CD4-positive, CD25-positive, alpha-beta regulatory T cell (primary cell): ENCODE data around the gene RPEL1. TPM values are rescaled to one million over a fixed set of nuclear protein-coding genes. Genes with fewer than 3 reads are reported as not detected.

Source experiments
- ATAC-seq, 2 donors: fragments of 150-1000 bp; cut with Tn5 transposase; one replicate each; pipeline ENCODE4 v1.10.0; 2021; ENCODE audit warnings: low read depth in 2 of 2, moderate number of reproducible peaks in 2 of 2, moderate library complexity in 1 of 2
- DNase-seq, 3 donors: peaks; one replicate each; pipeline versions ENCODE4 v3.0.0 to v3.0.0-alpha.2; 2012 to 2022; ENCODE audit warnings: mixed read lengths in 1 of 3
- H3K27ac ChIP-seq: one replicate; pipeline ENCODE4 v1.7.0; 2013; ENCODE audit warnings: mild to moderate bottlenecking, low read length; ENCODE audit not compliant: insufficient read depth, poor library complexity, severe bottlenecking
- H3K27me3 ChIP-seq: one replicate; pipeline ENCODE4 v1.7.0; 2013; ENCODE audit warnings: low read length; ENCODE audit not compliant: control insufficient read depth, insufficient read depth
- H3K36me3 ChIP-seq: one replicate; pipeline ENCODE4 v1.7.0; 2013; ENCODE audit warnings: mild to moderate bottlenecking, low read length, moderate library complexity; ENCODE audit not compliant: control insufficient read depth, insufficient read depth
- H3K4me1 ChIP-seq: 2 replicates; pipeline ENCODE4 v1.7.0; 2013; ENCODE audit warnings: mild to moderate bottlenecking, low read length; ENCODE audit not compliant: insufficient read depth, control insufficient read depth, poor library complexity, severe bottlenecking
- H3K4me3 ChIP-seq: one replicate; pipeline ENCODE4 v1.7.0; 2013; ENCODE audit warnings: low read depth, mild to moderate bottlenecking, low read length, moderate library complexity
- H3K9me3 ChIP-seq, 2 experiments: 1 replicate in 1 of 2; 2 replicates in 1 of 2; pipeline ENCODE4 v1.7.0; 2013; ENCODE audit warnings: low read length in 2 of 2, mild to moderate bottlenecking in 1 of 2, moderate library complexity in 1 of 2; ENCODE audit not compliant: control insufficient read depth in 2 of 2
- H3K27ac Mint-ChIP-seq, 3 donors: one replicate each; pipeline ENCODE4 v1.8.0; 2020 to 2022; ENCODE audit warnings: mild to moderate bottlenecking in 3 of 3, mixed read lengths in 3 of 3, moderate library complexity in 2 of 3
- H3K27me3 Mint-ChIP-seq: one replicate; pipeline ENCODE4 v1.8.0; 2022; ENCODE audit warnings: mild to moderate bottlenecking, mixed read lengths
- H3K36me3 Mint-ChIP-seq: one replicate; pipeline ENCODE4 v1.8.0; 2020; ENCODE audit warnings: mixed read lengths
- H3K4me1 Mint-ChIP-seq, 4 donors: one replicate each; pipeline ENCODE4 v1.8.0; 2020 to 2022; ENCODE audit warnings: mixed read lengths in 4 of 4, mild to moderate bottlenecking in 1 of 4
- H3K4me3 Mint-ChIP-seq, 4 donors: one replicate each; pipeline ENCODE4 v1.8.0; 2020 to 2022; ENCODE audit warnings: mild to moderate bottlenecking in 4 of 4, mixed read lengths in 4 of 4, moderate library complexity in 3 of 4
- H3K9me3 Mint-ChIP-seq, 7 donors: one replicate each; pipeline ENCODE4 v1.8.0; 2020 to 2022; ENCODE audit warnings: mixed read lengths in 7 of 7, mild to moderate bottlenecking in 3 of 7, moderate library complexity in 2 of 7
- polyA plus RNA-seq, 4 donors: library from polyadenylated mRNA; unstranded; fragments of 300-500 nt; fragmentation: Illumina TruSeq; gene quantifications; one replicate each; pipeline ENCODE4 v1.2.3, GENCODE V29; 2021
- total RNA-seq: library from RNA; stranded (reverse); gene quantifications from one replicate; pipeline ENCODE4 v1.2.3, GENCODE V29; 2022

The RPEL1 gene
- total and polyA plus RNA-seq, 5 donors from 2014 or later, result 0.10 TPM; not detected in 4

- no peaks in the 10 kb centered on the region for H3K9me3 ChIP-seq
- Mint-ChIP-seq H3K36me3 (no peaks in the 10 kb centered on the region), H3K9me3 (no peaks in the 10 kb centered on the region), H3K27me3 (peaks cover 7% of the 10 kb centered on the region), H3K27ac (peak overlapping the region in 1 of 3 donors; percentile 47), H3K4me1 (peaks cover 0 to 13% (median 4%) of the 10 kb centered on the region in 4 donors), H3K4me3 (no peak overlapping the region)
- DNase-seq (no peak), ATAC-seq (no peak)
- no peaks in the 10 kb centered on the region for H3K36me3 ChIP-seq
- no peak overlapping the region for H3K27ac ChIP-seq
- H3K4me1 ChIP-seq, result no peaks in the 10 kb centered on the region
- no peaks in the 10 kb centered on the region for H3K27me3 ChIP-seq
- H3K4me3 ChIP-seq, result no peak overlapping the region
These were observed 7.0 kb upstream of the RPEL1 start for GRCh38 chr10:103238506-103239252.

- no peak for ATAC-seq
- peak in 1 of 3 donors; percentile 25 for DNase-seq
- Histone ChIP-seq H3K27me3 (no peaks in the 10 kb centered on the region), H3K9me3 (no peaks in the 10 kb centered on the region), H3K4me1 (no peaks in the 10 kb centered on the region), H3K36me3 (no peaks in the 10 kb centered on the region), H3K4me3 (no peak overlapping the region), H3K27ac (no peak overlapping the region)
- peaks cover 0 to 18% (median 7%) of the 10 kb centered on the region in 4 donors for H3K4me1 Mint-ChIP-seq
- peak overlapping the region in 1 of 3 donors; percentile 52 for H3K27ac Mint-ChIP-seq
- H3K27me3 Mint-ChIP-seq, result peaks cover 4% of the 10 kb centered on the region
- peaks cover 0 to 3% (median 0%) of the 10 kb centered on the region in 7 donors for H3K9me3 Mint-ChIP-seq
- no peak overlapping the region for H3K4me3 Mint-ChIP-seq
- H3K36me3 Mint-ChIP-seq, result no peaks in the 10 kb centered on the region
These were observed 4.2 kb upstream of the RPEL1 start for GRCh38 chr10:103241262-103242011.

- Mint-ChIP-seq H3K27me3 (peaks cover 13% of the 10 kb centered on the region), H3K4me3 (no peak overlapping the region), H3K27ac (no peak overlapping the region), H3K9me3 (peaks cover 0 to 4% (median 0%) of the 10 kb centered on the region in 7 donors), H3K36me3 (no peaks in the 10 kb centered on the region), H3K4me1 (peaks cover 0 to 12% (median 7%) of the 10 kb centered on the region in 4 donors)
- Histone ChIP-seq H3K9me3 (no peaks in the 10 kb centered on the region), H3K27ac (no peak overlapping the region), H3K4me3 (no peak overlapping the region), H3K4me1 (no peaks in the 10 kb centered on the region), H3K27me3 (no peaks in the 10 kb centered on the region), H3K36me3 (no peaks in the 10 kb centered on the region)
- DNase-seq (peak; percentile 33 to 70 (median 57)), ATAC-seq (no peak)
These were observed 918 bp upstream of the RPEL1 start for GRCh38 chr10:103244666-103245271.

- DNase-seq (no peak), ATAC-seq (no peak)
- H3K36me3 ChIP-seq, result no peaks in the 10 kb centered on the region
- no peaks in the 10 kb centered on the region for H3K9me3 ChIP-seq
- no peaks in the 10 kb centered on the region for H3K4me1 ChIP-seq
- Mint-ChIP-seq H3K4me3 (no peak overlapping the region), H3K4me1 (peaks cover 0 to 7% (median 3%) of the 10 kb centered on the region in 4 donors), H3K27me3 (peaks cover 16% of the 10 kb centered on the region), H3K36me3 (no peaks in the 10 kb centered on the region), H3K27ac (no peak overlapping the region), H3K9me3 (peaks cover 0 to 4% (median 0%) of the 10 kb centered on the region in 7 donors)
- no peak overlapping the region for H3K27ac ChIP-seq
- H3K4me3 ChIP-seq, result no peak overlapping the region
- no peaks in the 10 kb centered on the region for H3K27me3 ChIP-seq
These were observed 637 bp downstream of the RPEL1 start for GRCh38 chr10:103246324-103246723.

- no peak overlapping the region for H3K4me3 ChIP-seq
- H3K36me3 ChIP-seq, result no peaks in the 10 kb centered on the region
- no peak for ATAC-seq
- H3K27me3 ChIP-seq, result no peaks in the 10 kb centered on the region
- Mint-ChIP-seq H3K9me3 (peaks cover 0 to 5% (median 4%) of the 10 kb centered on the region in 7 donors), H3K36me3 (peaks cover 4% of the 10 kb centered on the region), H3K4me3 (no peak overlapping the region), H3K27me3 (peaks cover 11% of the 10 kb centered on the region), H3K4me1 (peaks cover 0 to 2% (median 0%) of the 10 kb centered on the region in 4 donors), H3K27ac (no peak overlapping the region)
- no peaks in the 10 kb centered on the region for H3K4me1 ChIP-seq
- no peak overlapping the region for H3K27ac ChIP-seq
- DNase-seq, result no peak
- H3K9me3 ChIP-seq, result no peaks in the 10 kb centered on the region
These were observed 8.4 kb downstream of the RPEL1 start for GRCh38 chr10:103254113-103254512.

GRCh38 chr10:103254538-103255325 is 9.0 kb downstream of the RPEL1 start:
- ATAC-seq (no peak), DNase-seq (no peak)
- Histone ChIP-seq H3K4me3 (no peak overlapping the region), H3K36me3 (no peaks in the 10 kb centered on the region), H3K27me3 (no peaks in the 10 kb centered on the region), H3K9me3 (no peaks in the 10 kb centered on the region), H3K27ac (no peak overlapping the region), H3K4me1 (no peaks in the 10 kb centered on the region)
- H3K36me3 Mint-ChIP-seq, result peaks cover 4% of the 10 kb centered on the region
- H3K9me3 Mint-ChIP-seq, result peaks cover 0 to 7% (median 5%) of the 10 kb centered on the region in 7 donors
- H3K27me3 Mint-ChIP-seq, result peaks cover 7% of the 10 kb centered on the region
- peak overlapping the region in 1 of 3 donors; percentile 46 for H3K27ac Mint-ChIP-seq
- no peak overlapping the region for H3K4me3 Mint-ChIP-seq
- H3K4me1 Mint-ChIP-seq, result peaks cover 0 to 2% (median 0%) of the 10 kb centered on the region in 4 donors

GRCh38 chr10:103256613-103257012 is 10.9 kb downstream of the RPEL1 start:
- Mint-ChIP-seq H3K36me3 (peaks cover 4% of the 10 kb centered on the region), H3K4me1 (no peaks in the 10 kb centered on the region), H3K9me3 (peaks cover 0 to 14% (median 5%) of the 10 kb centered on the region in 7 donors), H3K27me3 (no peaks in the 10 kb centered on the region), H3K4me3 (no peak overlapping the region), H3K27ac (no peak overlapping the region)
- H3K4me3 ChIP-seq, result no peak overlapping the region
- no peaks in the 10 kb centered on the region for H3K9me3 ChIP-seq
- H3K4me1 ChIP-seq, result no peaks in the 10 kb centered on the region
- no peak for DNase-seq
- no peaks in the 10 kb centered on the region for H3K36me3 ChIP-seq
- no peak for ATAC-seq
- no peaks in the 10 kb centered on the region for H3K27me3 ChIP-seq
- no peak overlapping the region for H3K27ac ChIP-seq
